ENCODE results near the gene IFFO2. TPM values are rescaled to one million over a fixed set of nuclear protein-coding genes. Genes with fewer than 3 reads are reported as not detected.
A peak's percentile ranks its signal among the peaks of the same experiment; 100 is the strongest.

The IFFO2 gene
- total RNA-seq, 1 donor from 2014 or later: 131 TPM

GRCh38 chr1:18932879-18933278, 23.6 kb downstream of the IFFO2 start:
- H3K4me1 ChIP-seq: peaks cover 0 to 32% of the 10 kb centered on the region in 2 donors
- H3K4me3 ChIP-seq: no peak overlapping the region
- peak overlapping the region in 1 of 2 donors; percentile 59 for H3K27ac ChIP-seq

DNA sequence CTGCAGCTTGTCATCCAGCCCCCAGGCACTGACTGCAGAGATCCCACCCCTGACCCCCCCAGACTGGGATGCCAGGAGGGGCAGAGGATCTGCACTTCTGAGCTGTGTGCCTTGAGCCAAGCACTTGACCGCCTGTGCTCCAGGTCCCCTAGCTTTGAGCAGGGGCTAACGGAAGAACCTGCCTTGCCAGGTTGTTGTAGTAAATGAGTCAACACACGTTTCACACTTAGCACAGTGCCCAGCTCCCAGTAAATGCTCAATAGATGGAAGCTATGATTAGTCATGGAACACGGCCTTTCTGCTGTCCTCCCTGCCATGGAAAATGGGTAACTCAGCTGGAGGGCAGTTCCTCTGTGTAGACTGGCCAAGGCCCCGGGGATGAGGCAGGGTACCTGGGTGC, 24.1 kb downstream of the IFFO2 start:
- H3K9me3 ChIP-seq: no peaks in the 10 kb centered on the region
- H3K36me3 ChIP-seq: no peaks in the 10 kb centered on the region
- H3K4me1 ChIP-seq: peaks cover under 1 to 37% of the 10 kb centered on the region in 2 donors
- DNase-seq (ENCODE audit: low spot score in 2 of 2): no peak
- no peak overlapping the region for H3K4me3 ChIP-seq
- TF ChIP-seq CTCF (IDR thresholded peaks at IDR 0.05): no peak
- intact Hi-C loops (cut with DNase I): no loop called here
- no peaks in the 10 kb centered on the region for H3K27me3 ChIP-seq
- H3K27ac ChIP-seq: peak overlapping the region in 1 of 2 donors; percentile 59

More at GRCh38 chr1:18932879-18933278, 23.6 kb downstream of the IFFO2 start:
- no peak for TF ChIP-seq CTCF (IDR thresholded peaks at IDR 0.05)
- Histone ChIP-seq H3K27me3 (no peaks in the 10 kb centered on the region), H3K9me3 (no peaks in the 10 kb centered on the region), H3K36me3 (no peaks in the 10 kb centered on the region)
- intact Hi-C loops (cut with DNase I): no loop called here
- no peak for DNase-seq (ENCODE audit: low spot score in 2 of 2)

GRCh38 chr1:18931730-18932129, 24.7 kb downstream of the IFFO2 start:
- no peak for TF ChIP-seq CTCF (IDR thresholded peaks at IDR 0.05)
- intact Hi-C loops (cut with DNase I): no loop called here
- peaks cover 7 to 39% of the 10 kb centered on the region in 2 donors for H3K4me1 ChIP-seq
- DNase-seq (ENCODE audit: low spot score in 2 of 2): no peak
- H3K27me3 ChIP-seq: no peaks in the 10 kb centered on the region
- no peaks in the 10 kb centered on the region for H3K36me3 ChIP-seq
- no peak overlapping the region for H3K4me3 ChIP-seq
- peak overlapping the region in 1 of 2 donors; percentile 40 for H3K27ac ChIP-seq
- H3K9me3 ChIP-seq: no peaks in the 10 kb centered on the region

- H3K27ac ChIP-seq: peak overlapping the region; percentile 49 to 95
Measured at GRCh38 chr1:18929686-18930085, 26.8 kb downstream of the IFFO2 start.

DNA sequence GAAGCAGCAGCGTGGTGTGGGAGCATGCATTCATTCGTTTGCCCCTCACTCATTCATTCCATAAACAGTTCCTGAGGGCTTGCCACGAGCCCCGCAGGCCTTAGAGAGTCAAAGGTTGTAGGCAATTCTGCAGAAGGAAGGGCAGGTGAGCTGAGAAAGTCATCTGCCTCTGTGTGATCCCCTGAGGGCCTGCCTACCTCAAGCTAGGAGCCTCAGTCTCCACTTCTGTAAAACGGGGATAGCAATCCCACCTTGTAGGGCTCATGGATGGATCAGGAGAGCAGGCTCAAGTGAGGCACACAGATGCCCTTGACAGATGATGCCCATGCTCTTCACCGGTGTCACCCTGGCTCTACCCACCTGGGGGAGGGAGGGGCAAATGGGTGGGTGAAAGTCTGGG, 27.5 kb downstream of the IFFO2 start:
- Histone ChIP-seq H3K9me3 (no peaks in the 10 kb centered on the region), H3K4me3 (no peak overlapping the region), H3K27me3 (no peaks in the 10 kb centered on the region), H3K4me1 (peaks cover 17 to 51% of the 10 kb centered on the region in 2 donors), H3K36me3 (no peaks in the 10 kb centered on the region), H3K27ac (peak overlapping the region; percentile 95 to 97)
- no peak for DNase-seq (ENCODE audit: low spot score in 2 of 2)
- intact Hi-C loops (cut with DNase I): loop anchor here (10.0 kb wide), 1 partner anchor 386 kb away; the partner anchor contains the start of genes AKR7A2 and SLC66A1
- TF ChIP-seq CTCF (IDR thresholded peaks at IDR 0.05): no peak

More at GRCh38 chr1:18929686-18930085, 26.8 kb downstream of the IFFO2 start:
- no peak for DNase-seq (ENCODE audit: low spot score in 2 of 2)
- TF ChIP-seq CTCF (IDR thresholded peaks at IDR 0.05): no peak
- intact Hi-C loops (cut with DNase I): loop anchor here (10.0 kb wide), 1 partner anchor 385 kb away; the partner anchor contains the start of genes AKR7A2 and SLC66A1
- no peaks in the 10 kb centered on the region for H3K9me3 ChIP-seq
- peaks cover 13 to 44% of the 10 kb centered on the region in 2 donors for H3K4me1 ChIP-seq
- no peaks in the 10 kb centered on the region for H3K36me3 ChIP-seq
- H3K4me3 ChIP-seq: no peak overlapping the region
- H3K27me3 ChIP-seq: no peaks in the 10 kb centered on the region
